ENCODE measurements around the gene WNK3. TPM values are rescaled to one million over a fixed set of nuclear protein-coding genes. Genes with fewer than 3 reads are reported as not detected.

The WNK3 gene
- total RNA-seq, 1 donor from 2014 or later, result 50.2 TPM

- Histone ChIP-seq H2AFZ (replicated peaks) (no peak overlapping the region), H3K27me3 (no peaks in the 10 kb centered on the region), H3K4me2 (no peak overlapping the region), H4K20me1 (ENCODE audit: low read depth) (no peaks in the 10 kb centered on the region), H3K36me3 (peaks cover 7% of the 10 kb centered on the region), H3K27ac (no peak overlapping the region), H3K4me3 (no peak overlapping the region), H3K79me2 (ENCODE audit: low read depth) (no peaks in the 10 kb centered on the region), H3K9ac (no peak overlapping the region), H3K4me1 (no peaks in the 10 kb centered on the region), H3K9me3 (ENCODE audit: low read depth) (no peaks in the 10 kb centered on the region), H3F3A (ENCODE audit: low read depth) (no peaks in the 10 kb centered on the region)
- Mint-ChIP-seq H3K4me1 (no peaks in the 10 kb centered on the region), H3K9me3 (no peaks in the 10 kb centered on the region), H3K4me3 (no peak overlapping the region), H3K36me3 (peaks cover 9% of the 10 kb centered on the region), H3K27ac (no peak overlapping the region), H3K27me3 (ENCODE audit: insufficient read depth, low read depth) (no peaks in the 10 kb centered on the region)
- no peak for TF ChIP-seq EZH2phosphoT487 (IDR thresholded peaks at IDR 0.05)
- no peak for TF ChIP-seq EZH2 (IDR thresholded peaks at IDR 0.05)
- no peak for TF ChIP-seq CTCF (IDR thresholded peaks at IDR 0.05)
- DNase-seq (ENCODE audit: low spot score), result no peak
Observed at GRCh38 chrX:54288277-54288676, 69.6 kb downstream of the WNK3 start.

GRCh38 chrX:54281676-54282075 is 76.2 kb downstream of the WNK3 start:
- Mint-ChIP-seq H3K4me3 (no peak overlapping the region), H3K27ac (no peak overlapping the region), H3K4me1 (no peaks in the 10 kb centered on the region), H3K27me3 (ENCODE audit: insufficient read depth, low read depth) (no peaks in the 10 kb centered on the region), H3K9me3 (peaks cover 3% of the 10 kb centered on the region), H3K36me3 (peaks cover 8% of the 10 kb centered on the region)
- Histone ChIP-seq H3K27me3 (no peaks in the 10 kb centered on the region), H3K9me3 (ENCODE audit: low read depth) (peaks cover 4% of the 10 kb centered on the region), H3K4me2 (no peak overlapping the region), H4K20me1 (ENCODE audit: low read depth) (no peaks in the 10 kb centered on the region), H3K4me1 (no peaks in the 10 kb centered on the region), H3K27ac (no peak overlapping the region), H2AFZ (replicated peaks) (no peak overlapping the region), H3K79me2 (ENCODE audit: low read depth) (no peaks in the 10 kb centered on the region), H3F3A (ENCODE audit: low read depth) (no peaks in the 10 kb centered on the region), H3K4me3 (no peak overlapping the region), H3K9ac (no peak overlapping the region), H3K36me3 (peaks cover 8% of the 10 kb centered on the region)
- TF ChIP-seq CTCF (IDR thresholded peaks at IDR 0.05) (no peak), EZH2 (IDR thresholded peaks at IDR 0.05) (no peak), EZH2phosphoT487 (IDR thresholded peaks at IDR 0.05) (no peak)
- DNase-seq (ENCODE audit: low spot score), result no peak

GRCh38 chrX:54280466-54280865 is 77.4 kb downstream of the WNK3 start:
- Histone ChIP-seq H3K4me2 (no peak overlapping the region), H3K9me3 (ENCODE audit: low read depth) (peaks cover 4% of the 10 kb centered on the region), H3K9ac (no peak overlapping the region), H3K27me3 (no peaks in the 10 kb centered on the region), H3K4me3 (no peak overlapping the region), H3F3A (ENCODE audit: low read depth) (no peaks in the 10 kb centered on the region), H3K27ac (no peak overlapping the region), H3K79me2 (ENCODE audit: low read depth) (no peaks in the 10 kb centered on the region), H3K36me3 (peaks cover 8% of the 10 kb centered on the region), H4K20me1 (ENCODE audit: low read depth) (no peaks in the 10 kb centered on the region), H3K4me1 (no peaks in the 10 kb centered on the region), H2AFZ (replicated peaks) (no peak overlapping the region)
- DNase-seq (ENCODE audit: low spot score), result no peak
- H3K27me3 Mint-ChIP-seq (ENCODE audit: insufficient read depth, low read depth), result no peaks in the 10 kb centered on the region
- H3K4me1 Mint-ChIP-seq, result no peaks in the 10 kb centered on the region
- no peak overlapping the region for H3K27ac Mint-ChIP-seq
- TF ChIP-seq EZH2 (IDR thresholded peaks at IDR 0.05) (no peak), CTCF (IDR thresholded peaks at IDR 0.05) (no peak), EZH2phosphoT487 (IDR thresholded peaks at IDR 0.05) (no peak)
- peaks cover 8% of the 10 kb centered on the region for H3K36me3 Mint-ChIP-seq
- no peak overlapping the region for H3K4me3 Mint-ChIP-seq
- peaks cover 3% of the 10 kb centered on the region for H3K9me3 Mint-ChIP-seq
